ENCODE measurements around the gene ABLIM2.

Gene ABLIM2

GRCh38 chr4:8158710-8159536 is at the start of gene ABLIM2:
Gene ABLIM2, minus strand, starts transcription at chr4:8158813. Its CDS starts 124 bp downstream, at chr4:8158689.
- peak within 1 kb of the TSS; percentile 99 for H3K4me2 ChIP-seq (ENCODE audit: low read depth, low read length)
- H3K4me3 ChIP-seq (ENCODE audit: low read length) = peak within 1 kb of the TSS; percentile 86
- H3K27me3 ChIP-seq (replicated peaks; ENCODE audit: insufficient read depth, low read length) = peaks cover 44% of the 10 kb centered on the region
- H4K20me1 ChIP-seq (ENCODE audit: insufficient read depth, low read length) = no peaks in the 10 kb centered on the region
- H2AFZ ChIP-seq (ENCODE audit: low read length) = peak within 1 kb of the TSS; percentile 98
- peaks cover 7% of the 10 kb centered on the region for H3K4me1 ChIP-seq (ENCODE audit: low read length)
- H3K9ac ChIP-seq (ENCODE audit: low read length) = peak within 1 kb of the TSS; percentile 50; the same call in 1 of the 2 replicates
- DNase-seq = peak; percentile 98
- H3K9me2 ChIP-seq (replicated peaks; ENCODE audit: insufficient read depth, low read length) = no peaks in the 10 kb centered on the region
- no peaks in the 10 kb centered on the region for H3K79me2 ChIP-seq (ENCODE audit: low read length)
- TF ChIP-seq CTCF (IDR thresholded peaks at IDR 0.05; ENCODE audit: low read length) (no peak), EZH2 (optimal IDR thresholded peaks at IDR 0.05; ENCODE audit: low read depth, low read length) (no peak), EZH2phosphoT487 (IDR thresholded peaks at IDR 0.05; ENCODE audit: low read length) (no peak)
- no peak within 1 kb of the TSS for H3K27ac ChIP-seq (ENCODE audit: low read length)
- H3F3A ChIP-seq (ENCODE audit: insufficient read depth, low read length) = peaks cover 4% of the 10 kb centered on the region
- H3K9me3 ChIP-seq (replicated peaks; ENCODE audit: insufficient read depth, low read length) = no peaks in the 10 kb centered on the region
- H3K36me3 ChIP-seq (replicated peaks; ENCODE audit: insufficient read depth, low read length) = no peaks in the 10 kb centered on the region

GRCh38 chr4:8207314-8207713 is 48.7 kb upstream of the ABLIM2 start:
- H3K9ac ChIP-seq (ENCODE audit: low read length) = no peak overlapping the region
- H3K9me2 ChIP-seq (replicated peaks; ENCODE audit: insufficient read depth, low read length) = no peaks in the 10 kb centered on the region
- no peak for TF ChIP-seq EZH2phosphoT487 (IDR thresholded peaks at IDR 0.05; ENCODE audit: low read length)
- no peak for TF ChIP-seq EZH2 (optimal IDR thresholded peaks at IDR 0.05; ENCODE audit: low read depth, low read length)
- no peak for TF ChIP-seq CTCF (IDR thresholded peaks at IDR 0.05; ENCODE audit: low read length)
- H3K4me2 ChIP-seq (ENCODE audit: low read depth, low read length) = no peak overlapping the region
- no peaks in the 10 kb centered on the region for H3K79me2 ChIP-seq (ENCODE audit: low read length)
- H3K4me1 ChIP-seq (ENCODE audit: low read length) = no peaks in the 10 kb centered on the region
- H3K9me3 ChIP-seq (replicated peaks; ENCODE audit: insufficient read depth, low read length) = no peaks in the 10 kb centered on the region
- no peak overlapping the region for H2AFZ ChIP-seq (ENCODE audit: low read length)
- H3K36me3 ChIP-seq (replicated peaks; ENCODE audit: insufficient read depth, low read length) = no peaks in the 10 kb centered on the region
- no peaks in the 10 kb centered on the region for H4K20me1 ChIP-seq (ENCODE audit: insufficient read depth, low read length)
- no peak overlapping the region for H3K4me3 ChIP-seq (ENCODE audit: low read length)
- peaks cover 3% of the 10 kb centered on the region; the same call in 1 of the 2 replicates for H3K27me3 ChIP-seq (replicated peaks; ENCODE audit: insufficient read depth, low read length)
- H3F3A ChIP-seq (ENCODE audit: insufficient read depth, low read length) = no peaks in the 10 kb centered on the region
- H3K27ac ChIP-seq (ENCODE audit: low read length) = no peak overlapping the region
- DNase-seq = no peak

GRCh38 chr4:8205749-8206611 is 47.4 kb upstream of the ABLIM2 start:
- no peak overlapping the region for H3K4me2 ChIP-seq (ENCODE audit: low read depth, low read length)
- H3K27ac ChIP-seq (ENCODE audit: low read length) = no peak overlapping the region
- TF ChIP-seq CTCF (IDR thresholded peaks at IDR 0.05; ENCODE audit: low read length) (no peak), EZH2phosphoT487 (IDR thresholded peaks at IDR 0.05; ENCODE audit: low read length) (no peak), EZH2 (optimal IDR thresholded peaks at IDR 0.05; ENCODE audit: low read depth, low read length) (no peak)
- H3K9ac ChIP-seq (ENCODE audit: low read length) = no peak overlapping the region
- no peaks in the 10 kb centered on the region for H4K20me1 ChIP-seq (ENCODE audit: insufficient read depth, low read length)
- no peaks in the 10 kb centered on the region for H3K4me1 ChIP-seq (ENCODE audit: low read length)
- peaks cover 3% of the 10 kb centered on the region; the same call in 1 of the 2 replicates for H3K27me3 ChIP-seq (replicated peaks; ENCODE audit: insufficient read depth, low read length)
- no peaks in the 10 kb centered on the region for H3K79me2 ChIP-seq (ENCODE audit: low read length)
- no peaks in the 10 kb centered on the region for H3K9me3 ChIP-seq (replicated peaks; ENCODE audit: insufficient read depth, low read length)
- no peak overlapping the region for H3K4me3 ChIP-seq (ENCODE audit: low read length)
- DNase-seq = no peak
- H2AFZ ChIP-seq (ENCODE audit: low read length) = no peak overlapping the region
- no peaks in the 10 kb centered on the region for H3K36me3 ChIP-seq (replicated peaks; ENCODE audit: insufficient read depth, low read length)
- no peaks in the 10 kb centered on the region for H3F3A ChIP-seq (ENCODE audit: insufficient read depth, low read length)
- no peaks in the 10 kb centered on the region for H3K9me2 ChIP-seq (replicated peaks; ENCODE audit: insufficient read depth, low read length)
